GM23338 (cell line): ENCODE results near the gene SCGB3A2. TPM values are rescaled to one million over a fixed set of nuclear protein-coding genes. Genes with fewer than 3 reads are reported as not detected.

Source experiments
- ATAC-seq: fragments of 200-7000 bp; cut with Tn5 transposase; 3 replicates; pipeline ENCODE4 v1.9.1; 2020
- DNase-seq: peaks from one replicate; pipeline ENCODE4 v3.0.0-alpha.2; 2015; ENCODE audit warnings: low spot score
- H2AFZ ChIP-seq: fragments of 200-600 bp; sonication (generic); 2 replicates; pipeline ENCODE4 v1.8.0; 2016; ENCODE audit warnings: antibody characterized with exemption, mild to moderate bottlenecking, moderate library complexity
- H3F3A ChIP-seq: fragments of 200-600 bp; sonication (generic); replicated peaks from 2 replicates; pipeline ENCODE4 v1.8.0; 2017; ENCODE audit warnings: antibody characterized with exemption, mixed run types, low read depth
- H3K27ac ChIP-seq: fragments of 200-600 bp; sonication (generic); 2 replicates; pipeline ENCODE4 v1.6.1; 2016; ENCODE audit warnings: low read depth
- H3K27me3 ChIP-seq: fragments of 200-600 bp; sonication (generic); 2 replicates; pipeline ENCODE4 v1.8.0; 2016; ENCODE audit warnings: mild to moderate bottlenecking, mixed run types, moderate library complexity; ENCODE audit not compliant: insufficient read depth
- H3K36me3 ChIP-seq: fragments of 200-600 bp; sonication (generic); 2 replicates; pipeline ENCODE4 v1.8.0; 2016; ENCODE audit warnings: mild to moderate bottlenecking; ENCODE audit not compliant: insufficient read depth
- H3K4me1 ChIP-seq: fragments of 200-600 bp; sonication (generic); 2 replicates; pipeline ENCODE4 v1.8.0; 2016; ENCODE audit warnings: mild to moderate bottlenecking, moderate library complexity; ENCODE audit not compliant: insufficient read depth
- H3K4me2 ChIP-seq: fragments of 200-600 bp; sonication (generic); 2 replicates; pipeline ENCODE4 v1.7.1; 2017; ENCODE audit warnings: mixed run types
- H3K4me3 ChIP-seq: fragments of 200-600 bp; sonication (generic); 2 replicates; pipeline ENCODE4 v1.6.1; 2016; ENCODE audit warnings: mixed run types
- H3K79me2 ChIP-seq: fragments of 200-600 bp; sonication (generic); replicated peaks from 2 replicates; pipeline ENCODE4 v1.8.0; 2017; ENCODE audit warnings: mild to moderate bottlenecking; ENCODE audit not compliant: insufficient read depth
- H3K9me2 ChIP-seq: fragments of 200-600 bp; sonication (generic); 2 replicates; pipeline ENCODE4 v1.8.0; 2017; ENCODE audit not compliant: insufficient read depth
- H4K20me1 ChIP-seq: fragments of 200-600 bp; sonication (generic); replicated peaks from 2 replicates; pipeline ENCODE4 v1.8.0; 2017; ENCODE audit warnings: mild to moderate bottlenecking; ENCODE audit not compliant: insufficient read depth
- H3K27ac Mint-ChIP-seq: 2 replicates; pipeline ENCODE4 v1.8.0; 2020; ENCODE audit warnings: inconsistent platforms, mild to moderate bottlenecking, moderate library complexity, mixed read lengths
- H3K27me3 Mint-ChIP-seq: 3 replicates; pipeline ENCODE4 v1.8.0; 2022; ENCODE audit warnings: low read depth, mild to moderate bottlenecking, moderate library complexity, mixed read lengths, inconsistent platforms; ENCODE audit not compliant: insufficient read depth, poor library complexity
- H3K36me3 Mint-ChIP-seq: 3 replicates; pipeline ENCODE4 v1.8.0; 2021; ENCODE audit warnings: low read depth, mild to moderate bottlenecking, inconsistent platforms, moderate library complexity, mixed read lengths
- H3K4me1 Mint-ChIP-seq: 3 replicates; pipeline ENCODE4 v1.8.0; 2020; ENCODE audit warnings: mild to moderate bottlenecking, inconsistent platforms, mixed read lengths
- H3K4me3 Mint-ChIP-seq: 3 replicates; pipeline ENCODE4 v1.8.0; 2021; ENCODE audit warnings: moderate library complexity, mild to moderate bottlenecking, inconsistent platforms, mixed read lengths
- H3K9me3 Mint-ChIP-seq: 3 replicates; pipeline ENCODE4 v1.8.0; 2020; ENCODE audit warnings: moderate library complexity, mild to moderate bottlenecking, inconsistent platforms, mixed read lengths
- CREB1 ChIP-seq: fragments of 250-450 bp; sonication (Bioruptor Pico); IDR thresholded peaks from 2 replicates; pipeline ENCODE4 v1.5.0; 2020; ENCODE audit warnings: low read depth, mild to moderate bottlenecking, moderate library complexity
- ZNF114 ChIP-seq: fragments of 250-450 bp; sonication (Bioruptor Pico); IDR thresholded peaks from 2 replicates; pipeline ENCODE4 v1.5.0; 2020; ENCODE audit warnings: mild to moderate bottlenecking, moderate library complexity
- long read RNA-seq: library from polyadenylated mRNA; unstranded; transcript quantifications from one replicate; pipeline ENCODE4 v2.0.0, GENCODE V29; 2020; ENCODE audit not compliant: unreplicated experiment
- polyA plus RNA-seq: library from polyadenylated mRNA; unstranded; fragments of >200 nt; fragmentation: Nextera tagmentation; extraction: Ambion mirVana; gene quantifications from 2 replicates; pipeline ENCODE4 v1.2.1, GENCODE V29; 2016
- total RNA-seq: library from RNA; depleted of rRNA; stranded (reverse); fragments of >200 nt; shearing (Covaris generic); gene quantifications from 2 replicates; pipeline ENCODE4 v1.2.3, GENCODE V29; 2014; rRNA removed
- TF ChIP-seq, protein P1 (sequence below), 2 experiments: fragments of 200-600 bp in 1 of 2; sonication (generic) in 1 of 2; conservative IDR thresholded peaks; 2 replicates each; pipeline versions ENCODE4 v1.5.1 to v1.6.1; 2016 to 2017; ENCODE audit warnings: antibody characterized with exemption in 2 of 2, low read depth in 2 of 2, mild to moderate bottlenecking in 2 of 2, moderate library complexity in 1 of 2

The SCGB3A2 gene, protein sequence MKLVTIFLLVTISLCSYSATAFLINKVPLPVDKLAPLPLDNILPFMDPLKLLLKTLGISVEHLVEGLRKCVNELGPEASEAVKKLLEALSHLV
- total RNA-seq (27.0 and 36.1 TPM in 2 replicates), polyA plus RNA-seq (251 and 256 TPM in 2 replicates)
- long read RNA-seq, transcript SCGB3A2-204 (3 exons, 672 nt): major isoform, 9 of 20 reads
- long read RNA-seq, partial matches to known transcripts: 2 of 20 reads
- long read RNA-seq, other reads (novel, unspliced or antisense): 9 of 20 reads

DNA sequence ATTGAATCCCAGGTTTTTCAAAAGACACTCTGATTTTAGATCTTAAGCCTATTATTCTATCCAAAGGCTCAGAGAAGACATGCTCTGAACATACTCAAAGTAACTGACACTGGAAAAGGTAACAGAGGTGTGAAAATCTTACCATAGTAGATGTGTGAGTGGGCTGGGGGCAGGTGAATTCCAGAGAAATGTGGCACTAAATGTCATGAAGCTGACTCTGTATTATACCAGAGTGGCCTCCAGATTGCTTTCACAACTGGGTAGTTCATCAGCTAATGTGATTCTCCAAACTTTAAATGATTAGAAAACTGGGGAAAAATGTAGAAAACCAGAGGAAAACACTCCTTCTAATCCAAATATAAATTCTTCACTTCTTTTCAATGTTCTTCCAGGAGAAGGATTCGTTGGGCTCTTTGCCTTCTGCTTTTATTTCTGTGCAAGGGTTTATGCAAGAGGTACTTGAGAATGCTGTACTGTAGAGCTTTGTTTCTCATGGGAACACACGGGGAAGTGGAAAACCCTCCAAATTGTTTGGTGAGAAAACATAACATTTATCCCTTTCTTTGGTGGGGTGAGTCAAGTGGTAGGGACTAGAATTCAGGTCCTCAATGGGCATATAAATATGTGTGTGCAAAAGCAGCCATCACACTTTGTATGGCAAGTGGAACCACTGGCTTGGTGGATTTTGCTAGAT lies at the start of gene SCGB3A2:
Gene SCGB3A2 (plus strand): TSS at position 646 of the 694 bp plus-strand sequence. CDS start 93 bp downstream, outside the sequence.
- Mint-ChIP-seq H3K9me3 (no peaks in the 10 kb centered on the region; the same call in 2 of the 3 replicates), H3K4me1 (peaks cover 64% of the 10 kb centered on the region), H3K27ac (peak within 1 kb of the TSS; percentile 41; the same call in 1 of the 2 replicates), H3K36me3 (peaks cover 19% of the 10 kb centered on the region), H3K27me3 (peaks cover 12% of the 10 kb centered on the region), H3K4me3 (no peak within 1 kb of the TSS)
- TF ChIP-seq ZNF114 (CRISPR knock-in tag): no peak
- Histone ChIP-seq H3K79me2 (peaks cover 60% of the 10 kb centered on the region), H3K4me2 (no peak within 1 kb of the TSS), H3K4me1 (peaks cover 60% of the 10 kb centered on the region), H3K9me2 (no peaks in the 10 kb centered on the region), H3K4me3 (no peak within 1 kb of the TSS), H3K27me3 (no peaks in the 10 kb centered on the region), H3K36me3 (peaks cover 6% of the 10 kb centered on the region; the same call in 1 of the 2 replicates), H4K20me1 (no peaks in the 10 kb centered on the region), H3K27ac (0 out of 2 replicates have a peak within 1 kb of the TSS, but pooled peaks have one; percentile 35), H3F3A (peaks cover under 1% of the 10 kb centered on the region; the same call in 1 of the 2 replicates), H2AFZ (no peak within 1 kb of the TSS)
- ATAC-seq: no peak
- DNase-seq: no peak

DNA sequence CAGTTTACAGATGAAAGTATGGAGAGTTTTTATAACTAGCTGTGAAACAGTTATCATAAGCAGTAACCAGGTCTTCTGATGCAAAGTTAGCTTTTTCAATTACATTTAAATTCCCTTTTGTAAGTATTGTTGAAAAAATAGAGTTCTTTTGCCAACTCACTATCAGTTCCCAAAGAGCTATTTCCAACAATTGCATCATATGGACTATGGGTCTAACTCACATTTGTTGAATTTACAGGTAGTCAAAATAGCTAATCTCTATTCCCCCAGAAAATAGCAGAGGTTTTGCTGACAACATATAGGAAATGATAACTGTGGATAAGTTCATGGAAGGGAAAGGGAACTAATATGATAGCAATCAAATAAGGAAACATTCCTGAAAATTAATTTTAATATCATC lies 48.5 kb upstream of the SCGB3A2 start:
- Histone ChIP-seq H3K4me3 (no peak overlapping the region), H3K79me2 (no peaks in the 10 kb centered on the region), H3K36me3 (no peaks in the 10 kb centered on the region), H4K20me1 (no peaks in the 10 kb centered on the region), H3K9me2 (no peaks in the 10 kb centered on the region; the same call in 1 of the 2 replicates), H3F3A (no peaks in the 10 kb centered on the region), H3K27ac (no peak overlapping the region), H2AFZ (no peak overlapping the region), H3K27me3 (no peaks in the 10 kb centered on the region), H3K4me2 (no peak overlapping the region), H3K4me1 (no peaks in the 10 kb centered on the region; the same call in 1 of the 2 replicates)
- Mint-ChIP-seq H3K9me3 (no peaks in the 10 kb centered on the region), H3K36me3 (no peaks in the 10 kb centered on the region), H3K4me3 (no peak overlapping the region), H3K4me1 (peaks cover 11% of the 10 kb centered on the region), H3K27ac (no peak overlapping the region), H3K27me3 (no peaks in the 10 kb centered on the region)
- ATAC-seq (no peak), DNase-seq (no peak)
- no peak for TF ChIP-seq ZNF114 (CRISPR knock-in tag)

DNA sequence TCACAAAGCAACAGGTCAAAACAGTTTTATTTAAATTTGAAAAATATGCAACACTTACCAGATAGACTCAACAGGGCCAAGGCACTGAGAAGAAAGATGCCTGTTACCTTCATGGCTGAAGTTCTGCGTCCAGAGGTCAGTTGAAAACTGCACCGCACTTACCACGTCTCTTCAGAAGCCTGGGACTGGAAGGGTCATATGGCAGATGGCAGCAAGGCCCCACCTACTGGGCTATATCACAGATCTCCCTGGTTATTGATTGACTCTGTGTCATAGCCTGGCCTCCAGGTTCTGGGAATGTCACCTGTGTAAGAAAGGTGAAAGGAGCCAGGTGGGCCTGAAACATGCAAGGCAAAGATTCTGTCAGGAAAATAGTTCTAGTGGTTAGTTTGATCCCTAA lies 47.0 kb upstream of the SCGB3A2 start, which contains the start of gene SPINK1:
Gene SPINK1 (minus strand): TSS at position 207 of the 400 bp plus-strand sequence. CDS start 94 bp downstream, at position 113.
- Histone ChIP-seq H3K4me1 (no peaks in the 10 kb centered on the region; the same call in 1 of the 2 replicates), H3K79me2 (no peaks in the 10 kb centered on the region), H3K27me3 (no peaks in the 10 kb centered on the region), H3K27ac (no peak within 1 kb of the TSS), H3F3A (no peaks in the 10 kb centered on the region), H4K20me1 (no peaks in the 10 kb centered on the region), H3K36me3 (no peaks in the 10 kb centered on the region), H3K4me2 (no peak within 1 kb of the TSS), H3K9me2 (no peaks in the 10 kb centered on the region; the same call in 1 of the 2 replicates), H2AFZ (no peak within 1 kb of the TSS), H3K4me3 (no peak within 1 kb of the TSS)
- Mint-ChIP-seq H3K4me3 (no peak within 1 kb of the TSS), H3K9me3 (no peaks in the 10 kb centered on the region), H3K36me3 (no peaks in the 10 kb centered on the region), H3K27ac (no peak within 1 kb of the TSS), H3K4me1 (peaks cover 10% of the 10 kb centered on the region; the same call in 2 of the 3 replicates), H3K27me3 (no peaks in the 10 kb centered on the region)
- no peak for DNase-seq
- TF ChIP-seq CREB1: no peak
- TF ChIP-seq, protein P1, sequence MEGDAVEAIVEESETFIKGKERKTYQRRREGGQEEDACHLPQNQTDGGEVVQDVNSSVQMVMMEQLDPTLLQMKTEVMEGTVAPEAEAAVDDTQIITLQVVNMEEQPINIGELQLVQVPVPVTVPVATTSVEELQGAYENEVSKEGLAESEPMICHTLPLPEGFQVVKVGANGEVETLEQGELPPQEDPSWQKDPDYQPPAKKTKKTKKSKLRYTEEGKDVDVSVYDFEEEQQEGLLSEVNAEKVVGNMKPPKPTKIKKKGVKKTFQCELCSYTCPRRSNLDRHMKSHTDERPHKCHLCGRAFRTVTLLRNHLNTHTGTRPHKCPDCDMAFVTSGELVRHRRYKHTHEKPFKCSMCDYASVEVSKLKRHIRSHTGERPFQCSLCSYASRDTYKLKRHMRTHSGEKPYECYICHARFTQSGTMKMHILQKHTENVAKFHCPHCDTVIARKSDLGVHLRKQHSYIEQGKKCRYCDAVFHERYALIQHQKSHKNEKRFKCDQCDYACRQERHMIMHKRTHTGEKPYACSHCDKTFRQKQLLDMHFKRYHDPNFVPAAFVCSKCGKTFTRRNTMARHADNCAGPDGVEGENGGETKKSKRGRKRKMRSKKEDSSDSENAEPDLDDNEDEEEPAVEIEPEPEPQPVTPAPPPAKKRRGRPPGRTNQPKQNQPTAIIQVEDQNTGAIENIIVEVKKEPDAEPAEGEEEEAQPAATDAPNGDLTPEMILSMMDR (conservative IDR thresholded peaks at IDR 0.05; ENCODE audit: low read depth in 2 of 2): peak in 1 of 2 experiments; percentile 34; a peak in 2 of 4 replicates
- peak; percentile 46; the same call in 2 of the 3 replicates for ATAC-seq
